HG02840 (cell line): ENCODE data around the gene SPG21.

ENCODE experiments used
- ATAC-seq: cut with Tn5 transposase; IDR thresholded peaks from one replicate; pipeline ENCODE4 v1.9.1; 2021; ENCODE audit warnings: mild to moderate bottlenecking, moderate library complexity, moderate number of reproducible peaks; ENCODE audit not compliant: unreplicated experiment, low FRiP score

The SPG21 gene

GRCh38 chr15:64993290-64993689 is 3.6 kb upstream of the SPG21 start:
- ATAC-seq, result no peak

- ATAC-seq, result no peak
Observed at GRCh38 chr15:64991536-64992135, 1.9 kb upstream of the SPG21 start.

GRCh38 chr15:64990168-64990470 is 405 bp upstream of the SPG21 start:
- no peak for ATAC-seq

GRCh38 chr15:64987136-64987535 is 2.6 kb downstream of the SPG21 start:
- ATAC-seq, result no peak

- ATAC-seq, result no peak
Observed at GRCh38 chr15:64985366-64986033, 4.2 kb downstream of the SPG21 start.

- ATAC-seq, result no peak
Observed at GRCh38 chr15:64982472-64982871, 7.2 kb downstream of the SPG21 start.

- no peak for ATAC-seq
Observed at GRCh38 chr15:64981812-64982431, 7.8 kb downstream of the SPG21 start.

GRCh38 chr15:64979252-64979710 is 10.4 kb downstream of the SPG21 start:
- no peak for ATAC-seq

GRCh38 chr15:64975390-64975789 is 14.3 kb downstream of the SPG21 start:
- ATAC-seq, result no peak

GRCh38 chr15:64970698-64971097 is 19.0 kb downstream of the SPG21 start:
- ATAC-seq, result no peak

GRCh38 chr15:64969401-64969800 is 20.3 kb downstream of the SPG21 start:
- no peak for ATAC-seq

- no peak for ATAC-seq
Observed at GRCh38 chr15:64961013-64961412, 28.7 kb downstream of the SPG21 start.

GRCh38 chr15:64960153-64960552 is 29.6 kb downstream of the SPG21 start:
- ATAC-seq, result no peak

GRCh38 chr15:64959128-64959527 is 30.6 kb downstream of the SPG21 start:
- no peak for ATAC-seq

- no peak for ATAC-seq
Observed at GRCh38 chr15:64954395-64954794, 35.3 kb downstream of the SPG21 start.

GRCh38 chr15:64951777-64952418 is 37.8 kb downstream of the SPG21 start:
- ATAC-seq, result no peak

- no peak for ATAC-seq
Observed at GRCh38 chr15:64950888-64951287, 38.8 kb downstream of the SPG21 start.

- ATAC-seq, result no peak
Observed at GRCh38 chr15:64949383-64950186, 40.1 kb downstream of the SPG21 start.

- no peak for ATAC-seq
Observed at GRCh38 chr15:64948916-64949315, 40.8 kb downstream of the SPG21 start.

GRCh38 chr15:64947211-64947610 is 42.5 kb downstream of the SPG21 start:
- no peak for ATAC-seq

GRCh38 chr15:64944961-64945360 is 44.8 kb downstream of the SPG21 start:
- no peak for ATAC-seq
